GM12865 (cell line): ENCODE data around the gene EIF4G3.

Experiments used
- DNase-seq: peaks from one replicate; pipeline ENCODE4 v3.0.0; 2010; ENCODE audit warnings: low read depth
- H3K4me3 ChIP-seq: 2 replicates; pipeline ENCODE4 v1.5.1; 2011; ENCODE audit warnings: mild to moderate bottlenecking, low read depth, low read length, control low read depth
- TF ChIP-seq, protein P1 (sequence below): IDR thresholded peaks from 2 replicates; pipeline ENCODE4 v1.5.1; 2011; ENCODE audit warnings: low read length, control low read depth, low read depth, inconsistent platforms; ENCODE audit not compliant: insufficient read depth; ENCODE audit errors: missing control alignments

Gene EIF4G3

DNA sequence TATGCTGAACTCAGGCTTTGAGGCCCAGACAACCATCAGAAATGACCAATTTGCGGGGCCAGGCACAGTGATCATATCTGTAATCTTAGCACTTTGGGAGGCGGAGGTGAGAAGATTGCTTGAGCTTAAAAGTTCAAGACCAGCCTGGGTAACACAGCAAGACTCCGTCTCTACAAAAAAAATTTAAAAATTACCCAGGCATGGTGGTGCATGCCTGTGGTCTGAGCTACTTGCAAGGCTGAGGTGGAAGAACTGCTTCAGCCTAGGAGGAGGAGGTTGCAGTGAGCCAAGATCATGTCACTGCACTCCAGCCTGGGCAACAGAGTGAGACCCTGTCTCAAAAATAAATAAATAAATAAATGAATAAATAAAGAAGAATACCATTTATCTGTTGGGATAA, 156.5 kb downstream of the EIF4G3 start:
- TF ChIP-seq, protein P1, sequence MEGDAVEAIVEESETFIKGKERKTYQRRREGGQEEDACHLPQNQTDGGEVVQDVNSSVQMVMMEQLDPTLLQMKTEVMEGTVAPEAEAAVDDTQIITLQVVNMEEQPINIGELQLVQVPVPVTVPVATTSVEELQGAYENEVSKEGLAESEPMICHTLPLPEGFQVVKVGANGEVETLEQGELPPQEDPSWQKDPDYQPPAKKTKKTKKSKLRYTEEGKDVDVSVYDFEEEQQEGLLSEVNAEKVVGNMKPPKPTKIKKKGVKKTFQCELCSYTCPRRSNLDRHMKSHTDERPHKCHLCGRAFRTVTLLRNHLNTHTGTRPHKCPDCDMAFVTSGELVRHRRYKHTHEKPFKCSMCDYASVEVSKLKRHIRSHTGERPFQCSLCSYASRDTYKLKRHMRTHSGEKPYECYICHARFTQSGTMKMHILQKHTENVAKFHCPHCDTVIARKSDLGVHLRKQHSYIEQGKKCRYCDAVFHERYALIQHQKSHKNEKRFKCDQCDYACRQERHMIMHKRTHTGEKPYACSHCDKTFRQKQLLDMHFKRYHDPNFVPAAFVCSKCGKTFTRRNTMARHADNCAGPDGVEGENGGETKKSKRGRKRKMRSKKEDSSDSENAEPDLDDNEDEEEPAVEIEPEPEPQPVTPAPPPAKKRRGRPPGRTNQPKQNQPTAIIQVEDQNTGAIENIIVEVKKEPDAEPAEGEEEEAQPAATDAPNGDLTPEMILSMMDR, result no peak
- H3K4me3 ChIP-seq, result no peak overlapping the region
- DNase-seq, result no peak

DNA sequence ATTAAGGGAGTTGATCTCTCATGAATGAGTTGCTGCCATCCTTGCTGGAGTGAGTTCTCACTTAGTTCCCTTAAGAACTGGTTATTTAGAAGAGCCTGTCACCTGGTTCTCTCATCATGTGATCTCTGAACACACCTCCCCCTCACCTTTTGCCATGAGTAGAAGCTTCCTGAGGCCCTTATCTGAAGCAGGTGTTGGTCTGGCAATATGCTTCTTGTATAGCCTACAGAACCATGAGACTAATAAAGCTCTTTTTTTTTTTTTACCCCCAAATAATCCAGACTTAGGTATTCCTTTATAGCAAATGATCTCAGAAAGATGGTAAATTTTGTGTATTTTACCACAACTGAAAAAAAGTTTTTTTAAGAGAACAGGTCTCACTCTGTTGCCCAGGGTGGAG, 158.0 kb downstream of the EIF4G3 start:
- DNase-seq, result no peak
- H3K4me3 ChIP-seq, result no peak overlapping the region
- TF ChIP-seq, protein P1, result no peak

DNA sequence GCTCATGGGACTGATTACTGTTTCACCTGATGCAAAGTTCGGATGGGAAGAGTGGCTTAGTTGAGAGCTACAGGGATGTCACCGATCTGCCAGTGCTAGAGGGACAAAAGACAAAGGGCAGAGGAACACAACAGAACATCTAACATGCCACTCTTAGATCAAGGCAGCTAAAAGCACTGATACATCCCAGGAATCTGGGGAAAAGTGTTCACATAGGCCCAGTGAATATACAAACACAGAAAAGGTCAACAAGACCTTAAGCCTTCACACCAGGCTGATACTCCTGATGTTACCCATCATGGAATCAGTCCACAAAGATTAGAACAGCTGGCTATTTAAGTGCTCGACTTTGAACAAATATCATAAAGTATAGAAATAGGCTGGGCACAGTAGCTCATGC, 163.2 kb downstream of the EIF4G3 start:
- TF ChIP-seq, protein P1, result no peak
- no peak overlapping the region for H3K4me3 ChIP-seq
- DNase-seq, result no peak

DNA sequence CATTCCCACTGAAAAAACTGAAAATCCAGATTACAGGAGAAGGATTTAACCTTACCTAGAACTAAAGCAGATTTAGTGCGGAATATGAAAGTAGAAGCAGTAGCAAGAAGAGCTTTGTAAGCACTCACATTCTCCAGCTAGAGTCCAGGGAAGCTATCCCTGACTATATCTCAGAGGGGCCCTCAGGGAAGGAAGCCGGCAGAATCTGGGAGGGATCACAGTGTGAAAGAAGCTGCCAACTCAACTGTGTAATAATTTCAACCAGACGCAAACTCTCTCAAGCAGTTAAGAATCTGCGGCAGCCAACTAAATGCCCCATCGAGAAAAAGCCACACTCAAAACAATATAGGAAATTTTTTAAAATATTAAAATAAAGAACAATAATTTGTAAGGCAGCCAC, 163.8 kb downstream of the EIF4G3 start:
- TF ChIP-seq, protein P1, result no peak
- DNase-seq, result no peak
- H3K4me3 ChIP-seq, result no peak overlapping the region

DNA sequence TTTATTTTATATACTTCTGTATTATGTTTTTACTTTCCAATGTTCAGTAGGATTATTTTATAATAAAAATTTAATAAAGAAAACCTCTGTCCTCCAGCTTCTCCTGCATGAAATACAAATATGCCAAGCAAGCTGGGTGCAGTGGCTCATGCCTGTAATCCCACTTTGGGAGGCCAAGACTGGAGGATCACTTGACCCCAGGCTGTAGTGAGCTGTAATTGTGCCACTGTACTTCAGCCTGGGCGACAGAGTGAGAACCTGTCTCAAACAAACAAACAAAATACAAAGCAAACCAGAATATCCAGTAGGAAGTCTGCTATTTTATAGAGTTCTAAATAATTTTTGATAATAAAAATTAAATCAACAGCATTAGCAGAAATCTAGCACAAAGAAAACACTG, 168.8 kb downstream of the EIF4G3 start:
- H3K4me3 ChIP-seq, result no peak overlapping the region
- TF ChIP-seq, protein P1, result no peak
- DNase-seq, result no peak

DNA sequence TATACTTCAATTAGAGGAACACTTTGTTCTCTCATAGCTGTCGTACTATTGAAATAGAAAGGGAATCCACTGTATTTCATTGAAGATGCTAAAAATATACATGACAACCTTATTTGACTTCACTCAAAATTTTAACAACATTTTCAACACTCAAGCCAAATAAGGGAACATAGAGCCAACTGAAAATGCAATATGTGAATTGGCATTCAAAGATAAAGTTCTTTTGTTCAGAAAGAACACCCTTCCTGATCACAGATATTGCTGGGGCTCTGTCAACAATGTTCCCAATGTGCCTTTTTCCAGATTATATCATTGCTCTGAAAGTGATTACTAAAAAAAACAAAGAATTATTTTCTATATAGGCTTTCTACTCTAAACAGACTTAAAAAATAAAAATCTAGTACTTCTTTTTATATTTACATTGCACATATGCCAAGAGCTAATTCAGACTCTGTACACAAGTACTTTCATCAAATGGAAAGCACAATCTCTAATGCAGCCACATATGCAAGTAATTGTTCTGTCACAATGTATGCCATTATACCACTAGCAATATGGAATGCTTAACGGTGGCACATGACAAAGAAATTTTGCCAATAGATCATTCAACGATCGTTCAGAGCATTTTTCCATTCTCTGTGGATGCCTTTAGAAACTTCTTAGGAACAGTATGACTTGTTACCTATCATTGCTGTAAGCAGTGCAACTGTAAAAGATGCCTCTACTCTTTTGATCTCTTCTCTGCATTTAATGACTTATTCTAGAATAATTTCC, 171.0 kb downstream of the EIF4G3 start:
- TF ChIP-seq, protein P1, result no peak
- no peak overlapping the region for H3K4me3 ChIP-seq
- DNase-seq, result no peak
